Naive B cell (primary cell): ENCODE data around the gene METAP1. TPM values are rescaled to one million over a fixed set of nuclear protein-coding genes. Genes with fewer than 3 reads are reported as not detected.
A peak's percentile ranks its signal among the peaks of the same experiment; 100 is the strongest.
"Not testable (repeated sequence)": the region's sequence is repeated elsewhere in the genome, so short reads cannot be mapped to it uniquely, and the experiment has no call there.

Experiments used
- ATAC-seq, 2 donors: fragments of 150-1000 bp; cut with Tn5 transposase; 2 replicates each; pipeline ENCODE4 v1.10.0; 2021; ENCODE audit warnings: low read depth in 2 of 2, mild to moderate bottlenecking in 2 of 2, moderate library complexity in 2 of 2
- DNase-seq: peaks from one replicate; pipeline ENCODE4 v3.0.0; 2022
- H3K27ac Mint-ChIP-seq, 6 donors: one replicate each; pipeline ENCODE4 v1.8.0; 2020 to 2022; ENCODE audit warnings: mild to moderate bottlenecking in 6 of 6, mixed read lengths in 6 of 6, moderate library complexity in 5 of 6, inconsistent platforms in 2 of 6
- H3K27me3 Mint-ChIP-seq, 3 donors: one replicate each; pipeline ENCODE4 v1.8.0; 2021 to 2022; ENCODE audit warnings: mixed read lengths in 3 of 3, mild to moderate bottlenecking in 1 of 3
- H3K36me3 Mint-ChIP-seq, 2 donors: one replicate each; pipeline ENCODE4 v1.8.0; 2020 to 2022; ENCODE audit warnings: mixed read lengths in 2 of 2, inconsistent platforms in 1 of 2, mild to moderate bottlenecking in 1 of 2
- H3K4me1 Mint-ChIP-seq, 3 donors: one replicate each; pipeline ENCODE4 v1.8.0; 2020 to 2022; ENCODE audit warnings: mixed read lengths in 3 of 3, inconsistent platforms in 1 of 3, mild to moderate bottlenecking in 1 of 3, moderate library complexity in 1 of 3
- H3K4me3 Mint-ChIP-seq, 8 donors: one replicate each; pipeline ENCODE4 v1.8.0; 2020 to 2022; ENCODE audit warnings: mild to moderate bottlenecking in 8 of 8, mixed read lengths in 8 of 8, moderate library complexity in 8 of 8, inconsistent platforms in 2 of 8
- H3K9me3 Mint-ChIP-seq, 7 donors: one replicate each; pipeline ENCODE4 v1.8.0; 2020 to 2022; ENCODE audit warnings: mixed read lengths in 7 of 7, mild to moderate bottlenecking in 5 of 7, inconsistent platforms in 2 of 7, moderate library complexity in 1 of 7
- polyA plus RNA-seq, 6 donors: library from polyadenylated mRNA; unstranded; fragments of 300-500 nt; fragmentation: Illumina TruSeq; gene quantifications; one replicate each; pipeline ENCODE4 v1.2.3, GENCODE V29; 2021; ENCODE audit warnings: low read depth in 6 of 6

METAP1 gene
- polyA plus RNA-seq, 6 donors from 2014 or later = 12.8 to 30.3 (median 24.6) TPM

DNA sequence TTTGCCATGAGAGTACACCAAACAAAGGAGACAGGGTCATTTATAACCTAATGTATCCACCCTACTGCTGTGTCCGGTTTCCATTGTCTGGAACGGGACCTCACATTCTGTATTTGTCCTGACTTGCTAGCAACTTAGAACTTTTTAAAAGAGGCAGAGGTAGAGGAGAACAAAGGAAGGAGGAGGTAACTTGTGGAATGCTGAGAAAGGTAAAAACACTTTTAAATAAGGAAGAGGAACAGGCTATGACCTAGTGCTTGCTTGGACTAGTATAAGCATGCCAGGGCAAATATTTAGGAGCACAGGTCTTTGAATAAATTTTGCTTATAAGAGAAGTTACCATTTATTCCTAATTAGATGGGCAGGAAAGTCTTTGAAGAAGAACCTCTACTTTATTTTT, 96.3 kb downstream of the METAP1 start:
- H3K27ac Mint-ChIP-seq, H3K27me3 Mint-ChIP-seq, DNase-seq: not testable (repeated sequence)

DNA sequence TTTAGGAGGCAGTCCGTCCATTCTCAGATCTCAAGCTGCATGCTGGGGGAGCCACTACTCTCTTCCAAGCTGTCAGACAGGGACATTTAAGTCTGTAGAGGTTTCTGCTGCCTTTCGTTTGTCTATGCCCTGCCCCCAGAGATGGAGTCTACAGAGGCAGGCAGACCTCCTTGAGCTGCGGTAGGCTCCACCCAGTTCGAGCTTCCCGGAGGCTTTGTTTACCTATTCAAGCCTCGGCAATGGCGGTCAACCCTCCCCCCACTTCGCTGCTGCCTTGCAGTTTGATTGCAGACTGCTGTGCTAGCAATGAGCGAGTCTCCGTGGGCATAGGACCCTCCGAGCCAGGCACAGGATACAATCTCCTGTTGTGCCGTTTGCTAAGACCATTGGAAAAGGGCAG, 103.8 kb downstream of the METAP1 start:
- H3K36me3 Mint-ChIP-seq = peaks cover 0 to 4% of the 10 kb centered on the region in 2 donors
- ATAC-seq (no peak), DNase-seq (no peak)
- peaks cover 0 to 9% (median 1%) of the 10 kb centered on the region in 3 donors for H3K4me1 Mint-ChIP-seq
- H3K9me3 Mint-ChIP-seq = no peaks in the 10 kb centered on the region
- H3K27me3 Mint-ChIP-seq = peaks cover 0 to 7% (median 6%) of the 10 kb centered on the region in 3 donors
- no peak overlapping the region for H3K4me3 Mint-ChIP-seq
- H3K27ac Mint-ChIP-seq = no peak overlapping the region

More for the DNA sequence above, 96.3 kb downstream of the METAP1 start:
- H3K9me3 Mint-ChIP-seq, ATAC-seq, H3K36me3 Mint-ChIP-seq: not testable (repeated sequence)
- H3K4me3 Mint-ChIP-seq = peak overlapping the region in 1 of 8 donors; percentile 97
- H3K4me1 Mint-ChIP-seq = peaks cover 29 to 32% (median 30%) of the 10 kb centered on the region in 3 donors

DNA sequence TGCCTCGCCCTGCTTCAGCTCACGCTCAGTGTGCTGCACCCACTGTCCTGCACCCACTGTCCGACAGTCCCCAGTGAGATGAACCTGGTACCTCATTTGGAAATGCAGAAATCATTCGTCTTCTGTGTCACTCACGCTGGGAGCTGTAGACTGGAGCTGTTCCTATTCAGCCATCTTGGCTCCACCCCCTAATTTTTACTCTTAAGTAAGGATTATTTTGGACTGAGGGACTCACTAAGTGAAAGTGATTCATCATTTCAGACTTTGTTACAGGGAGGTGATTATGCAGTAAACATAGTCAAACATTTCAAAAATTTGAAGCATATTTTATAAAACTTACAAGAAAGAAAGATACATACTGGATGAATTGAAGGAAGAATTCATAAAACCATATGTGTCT, 104.3 kb downstream of the METAP1 start:
- not testable (repeated sequence) for H3K27me3 Mint-ChIP-seq, DNase-seq, H3K4me1 Mint-ChIP-seq, H3K36me3 Mint-ChIP-seq, H3K27ac Mint-ChIP-seq, H3K4me3 Mint-ChIP-seq, H3K9me3 Mint-ChIP-seq, ATAC-seq

DNA sequence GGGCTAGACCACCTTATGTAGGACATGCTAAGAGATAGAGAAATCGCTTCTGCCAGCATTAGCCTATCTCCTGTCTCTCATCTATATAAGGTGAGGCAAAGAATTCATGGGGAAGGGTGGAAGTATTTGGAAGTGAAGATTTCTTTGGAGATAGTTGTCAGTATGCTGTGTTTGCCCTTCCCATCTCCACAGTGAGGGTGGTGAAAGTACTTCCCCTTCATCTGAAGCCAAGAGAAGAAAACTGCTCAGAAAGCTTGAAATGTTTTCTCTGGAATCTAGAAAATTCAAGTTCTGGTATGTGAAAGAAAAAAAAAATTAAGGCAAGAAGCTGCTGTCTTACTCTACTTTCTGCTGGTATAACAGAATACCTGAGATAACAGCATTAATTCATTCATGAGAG, 105.4 kb downstream of the METAP1 start:
- peaks cover 0 to 9% (median 1%) of the 10 kb centered on the region in 3 donors for H3K4me1 Mint-ChIP-seq
- peaks cover 0 to 4% of the 10 kb centered on the region in 2 donors for H3K36me3 Mint-ChIP-seq
- H3K27ac Mint-ChIP-seq = no peak overlapping the region
- peaks cover 0 to 7% (median 6%) of the 10 kb centered on the region in 3 donors for H3K27me3 Mint-ChIP-seq
- no peak overlapping the region for H3K4me3 Mint-ChIP-seq
- DNase-seq (no peak), ATAC-seq (no peak)
- no peaks in the 10 kb centered on the region for H3K9me3 Mint-ChIP-seq

DNA sequence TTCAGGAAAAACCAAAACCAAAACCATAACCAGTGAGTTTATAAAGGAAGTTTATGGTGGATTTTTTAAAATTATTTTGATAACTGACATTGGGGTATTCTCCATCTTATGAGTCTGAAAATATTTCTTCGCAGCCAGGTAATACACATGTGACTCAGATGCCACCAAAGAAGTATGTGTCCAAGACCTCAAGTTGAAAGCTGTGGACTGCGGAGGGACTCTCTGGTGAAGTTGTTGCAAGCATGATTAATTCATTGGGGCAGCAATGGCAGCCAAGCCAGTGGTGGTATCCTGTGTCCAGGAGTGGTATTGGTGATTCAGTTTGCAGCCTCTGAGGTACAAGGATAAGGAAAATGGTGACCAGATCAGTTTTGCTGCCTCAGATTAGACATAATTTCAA, 107.1 kb downstream of the METAP1 start:
- H3K4me1 Mint-ChIP-seq = peaks cover 0 to 4% (median 1%) of the 10 kb centered on the region in 3 donors
- H3K4me3 Mint-ChIP-seq = no peak overlapping the region
- DNase-seq = no peak
- H3K27me3 Mint-ChIP-seq = peaks cover 0 to 7% (median 0%) of the 10 kb centered on the region in 3 donors
- no peaks in the 10 kb centered on the region for H3K9me3 Mint-ChIP-seq
- ATAC-seq = no peak
- H3K36me3 Mint-ChIP-seq = peaks cover 0 to 4% of the 10 kb centered on the region in 2 donors
- no peak overlapping the region for H3K27ac Mint-ChIP-seq

DNA sequence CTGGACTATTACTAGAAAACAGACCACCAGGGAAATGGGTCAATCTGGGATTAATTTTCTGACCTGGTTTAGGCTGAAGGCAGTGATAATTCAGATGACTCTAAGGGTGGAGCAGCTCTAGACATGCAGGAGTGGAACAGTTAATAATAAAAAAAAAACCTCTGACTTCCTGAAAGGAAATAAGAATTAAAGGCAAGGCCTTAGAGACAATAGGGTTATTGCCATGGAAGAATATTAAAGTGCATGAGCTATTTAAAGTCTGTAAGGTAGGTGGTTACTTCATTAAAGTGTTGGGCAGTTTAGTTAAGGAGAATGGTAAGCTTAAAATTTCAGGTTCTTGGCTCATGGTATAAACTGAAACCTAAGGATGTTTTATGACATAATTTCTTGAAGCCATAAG, 107.6 kb downstream of the METAP1 start:
- H3K27me3 Mint-ChIP-seq = peaks cover 0 to 7% (median 0%) of the 10 kb centered on the region in 3 donors
- H3K4me1 Mint-ChIP-seq = peaks cover 0 to 4% (median 1%) of the 10 kb centered on the region in 3 donors
- no peak overlapping the region for H3K4me3 Mint-ChIP-seq
- peaks cover 0 to 4% of the 10 kb centered on the region in 2 donors for H3K36me3 Mint-ChIP-seq
- no peak for DNase-seq
- ATAC-seq = no peak
- no peaks in the 10 kb centered on the region for H3K9me3 Mint-ChIP-seq
- H3K27ac Mint-ChIP-seq = no peak overlapping the region

DNA sequence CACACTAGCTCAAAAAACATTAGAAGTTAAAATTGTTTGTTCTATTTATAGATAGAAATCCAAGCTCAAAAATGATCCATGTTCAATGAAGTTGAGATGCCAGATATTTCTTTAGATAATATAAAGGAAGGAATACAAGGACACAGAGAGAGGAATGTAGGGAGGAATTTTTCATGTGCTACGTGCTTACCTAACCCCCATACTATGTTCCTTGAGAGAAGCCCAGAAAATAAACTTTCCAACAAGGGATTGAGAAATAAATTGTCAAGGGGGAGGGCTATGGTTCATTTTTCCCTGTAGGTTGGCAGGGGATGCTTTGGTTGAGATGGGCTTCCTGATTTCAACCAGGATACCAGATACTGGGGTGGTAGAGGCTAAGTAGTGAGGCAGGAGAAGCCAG, 108.6 kb downstream of the METAP1 start:
- DNase-seq (no peak), ATAC-seq (no peak)
- H3K36me3 Mint-ChIP-seq = peaks cover 0 to 4% of the 10 kb centered on the region in 2 donors
- peaks cover 0 to 9% (median 4%) of the 10 kb centered on the region in 3 donors for H3K4me1 Mint-ChIP-seq
- H3K27ac Mint-ChIP-seq = peak overlapping the region in 1 of 6 donors; percentile 25
- peaks cover 0 to 2% (median 0%) of the 10 kb centered on the region in 7 donors for H3K9me3 Mint-ChIP-seq
- no peaks in the 10 kb centered on the region for H3K27me3 Mint-ChIP-seq
- no peak overlapping the region for H3K4me3 Mint-ChIP-seq

DNA sequence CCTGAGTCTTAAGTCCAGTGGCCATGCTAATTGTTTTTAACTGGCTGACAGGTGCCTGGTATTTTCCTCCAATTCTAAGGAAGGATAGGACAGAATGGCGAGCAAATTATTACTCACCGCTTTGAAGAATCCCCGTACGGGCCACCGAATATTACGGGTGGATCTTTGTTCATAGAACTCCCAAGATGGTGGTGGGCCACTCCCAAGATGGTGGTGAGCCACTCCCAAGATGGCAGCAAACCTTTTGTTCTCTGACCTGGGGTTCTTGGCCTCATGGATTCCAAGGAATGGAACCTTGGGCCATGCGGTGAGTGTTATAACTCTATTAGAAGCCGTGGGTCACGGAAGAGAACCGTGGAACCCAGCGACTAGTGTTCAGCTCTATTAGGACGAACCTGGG, 113.8 kb downstream of the METAP1 start:
- not testable (repeated sequence) for DNase-seq, H3K27me3 Mint-ChIP-seq, H3K27ac Mint-ChIP-seq, H3K9me3 Mint-ChIP-seq, H3K4me3 Mint-ChIP-seq, ATAC-seq, H3K36me3 Mint-ChIP-seq
- peaks cover 0 to 12% (median 4%) of the 10 kb centered on the region in 3 donors for H3K4me1 Mint-ChIP-seq

Other genes starting within 250 kb of the METAP1 start
- 100 to 1,000 TPM in 1 of 6 donors, 10 to 100 TPM in 5; 60.2 to 111 (median 70.2) TPM for gene EIF4E, start 66.6 kb upstream of the METAP1 start, polyA plus RNA-seq
- gene ADH5, start 93.1 kb downstream of the METAP1 start, polyA plus RNA-seq = 100 to 1,000 TPM in 3 of 6 donors, 10 to 100 TPM in 3; 89.6 to 122 (median 100) TPM
- gene ADH4, start 148.6 kb downstream of the METAP1 start, polyA plus RNA-seq = not detected
- gene ADH6, start 223.5 kb downstream of the METAP1 start, polyA plus RNA-seq = under 1 TPM in 1 of 6 donors, not detected in 5; 0.64 TPM